HepG2 (cell line): ENCODE data around the gene SPSB1.

Experiments used
- TARDBP ChIP-seq: sonication (generic); formaldehyde crosslinking; IDR thresholded peaks from 2 replicates; pipeline ENCODE4 v1.8.0; 2022; ENCODE audit warnings: mild to moderate bottlenecking, missing genetic modification reagents
- TCF7L2 ChIP-seq: IDR thresholded peaks from 2 replicates; pipeline ENCODE4 v1.6.1; 2011; ENCODE audit warnings: mild to moderate bottlenecking, low read depth, low read length, moderate library complexity
- ZNF660 ChIP-seq: sonication (generic); formaldehyde crosslinking; IDR thresholded peaks from 2 replicates; pipeline ENCODE4 v1.5.1; 2020; ENCODE audit warnings: mild to moderate bottlenecking, low read depth, missing genetic modification reagents, borderline replicate concordance
- ZNF83 ChIP-seq: sonication (generic); formaldehyde crosslinking; IDR thresholded peaks from 2 replicates; pipeline ENCODE4 v1.4.0; 2020; ENCODE audit warnings: missing genetic modification reagents, mild to moderate bottlenecking, borderline replicate concordance

GRCh38 chr1:9350013-9350908 lies 57.6 kb downstream of the SPSB1 start:
- TF ChIP-seq ZNF83 (CRISPR knock-in tag): no peak
- no peak for TF ChIP-seq ZNF660
- TF ChIP-seq TARDBP (CRISPR knock-in tag): no peak
- no peak for TF ChIP-seq TCF7L2
